PFSK-1 (cell line): ENCODE data around the gene RAB37.

Source experiments
- FOXP2 ChIP-seq: optimal IDR thresholded peaks from 2 replicates; pipeline ENCODE3; 2011; ENCODE audit warnings: borderline replicate concordance, control low read depth, inconsistent platforms; ENCODE audit not compliant: insufficient read depth; ENCODE audit errors: extremely low read length, extremely low read depth
- POLR2AphosphoS5 ChIP-seq: IDR thresholded peaks from 2 replicates; pipeline ENCODE4 v1.6.1; 2012; ENCODE audit warnings: low read depth, mild to moderate bottlenecking, control low read depth, low read length, moderate library complexity
- SIN3A ChIP-seq: IDR thresholded peaks from 2 replicates; pipeline ENCODE4 v1.6.1; 2012; ENCODE audit warnings: mild to moderate bottlenecking, low read length, moderate library complexity, borderline replicate concordance; ENCODE audit not compliant: insufficient read depth
- TAF1 ChIP-seq: IDR thresholded peaks from 2 replicates; pipeline ENCODE4 v1.6.1; 2012; ENCODE audit warnings: low read length, control low read depth, borderline replicate concordance; ENCODE audit not compliant: insufficient read depth
- TF ChIP-seq, protein P1 (sequence below), 2 experiments: IDR thresholded peaks; 2 replicates each; pipeline versions ENCODE4 v1.6.1 to v1.8.0; 2011 to 2012; ENCODE audit warnings: low read depth in 2 of 2, low read length in 2 of 2, control low read depth in 1 of 2, inconsistent platforms in 1 of 2, mild to moderate bottlenecking in 1 of 2, moderate library complexity in 1 of 2; ENCODE audit not compliant: insufficient read depth in 1 of 2

The RAB37 gene

DNA sequence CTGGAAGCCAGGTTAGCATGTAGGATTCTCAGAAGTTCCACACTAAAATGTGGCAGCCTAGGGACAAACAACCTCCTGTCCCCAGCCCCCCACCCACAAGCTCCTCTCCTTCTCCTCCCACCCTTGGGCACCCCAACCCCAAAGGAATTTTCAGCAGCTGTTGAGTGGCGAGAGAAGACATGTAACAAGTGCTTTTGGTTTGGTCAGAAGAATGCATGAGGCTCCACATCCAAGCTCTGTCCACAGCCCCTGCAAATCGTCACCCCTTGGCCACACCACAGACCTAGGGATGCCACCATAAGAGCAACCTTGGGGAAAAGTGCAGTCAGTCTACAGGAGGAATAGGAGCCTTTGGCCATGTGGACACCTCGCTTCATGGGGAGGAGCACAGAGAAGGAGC, 11.9 kb upstream of the RAB37 start:
- no peak for TF ChIP-seq SIN3A
- no peak for TF ChIP-seq TAF1
- TF ChIP-seq, protein P1, sequence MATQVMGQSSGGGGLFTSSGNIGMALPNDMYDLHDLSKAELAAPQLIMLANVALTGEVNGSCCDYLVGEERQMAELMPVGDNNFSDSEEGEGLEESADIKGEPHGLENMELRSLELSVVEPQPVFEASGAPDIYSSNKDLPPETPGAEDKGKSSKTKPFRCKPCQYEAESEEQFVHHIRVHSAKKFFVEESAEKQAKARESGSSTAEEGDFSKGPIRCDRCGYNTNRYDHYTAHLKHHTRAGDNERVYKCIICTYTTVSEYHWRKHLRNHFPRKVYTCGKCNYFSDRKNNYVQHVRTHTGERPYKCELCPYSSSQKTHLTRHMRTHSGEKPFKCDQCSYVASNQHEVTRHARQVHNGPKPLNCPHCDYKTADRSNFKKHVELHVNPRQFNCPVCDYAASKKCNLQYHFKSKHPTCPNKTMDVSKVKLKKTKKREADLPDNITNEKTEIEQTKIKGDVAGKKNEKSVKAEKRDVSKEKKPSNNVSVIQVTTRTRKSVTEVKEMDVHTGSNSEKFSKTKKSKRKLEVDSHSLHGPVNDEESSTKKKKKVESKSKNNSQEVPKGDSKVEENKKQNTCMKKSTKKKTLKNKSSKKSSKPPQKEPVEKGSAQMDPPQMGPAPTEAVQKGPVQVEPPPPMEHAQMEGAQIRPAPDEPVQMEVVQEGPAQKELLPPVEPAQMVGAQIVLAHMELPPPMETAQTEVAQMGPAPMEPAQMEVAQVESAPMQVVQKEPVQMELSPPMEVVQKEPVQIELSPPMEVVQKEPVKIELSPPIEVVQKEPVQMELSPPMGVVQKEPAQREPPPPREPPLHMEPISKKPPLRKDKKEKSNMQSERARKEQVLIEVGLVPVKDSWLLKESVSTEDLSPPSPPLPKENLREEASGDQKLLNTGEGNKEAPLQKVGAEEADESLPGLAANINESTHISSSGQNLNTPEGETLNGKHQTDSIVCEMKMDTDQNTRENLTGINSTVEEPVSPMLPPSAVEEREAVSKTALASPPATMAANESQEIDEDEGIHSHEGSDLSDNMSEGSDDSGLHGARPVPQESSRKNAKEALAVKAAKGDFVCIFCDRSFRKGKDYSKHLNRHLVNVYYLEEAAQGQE (IDR thresholded peaks at IDR 0.05; ENCODE audit: insufficient read depth in 1 of 2, low read depth in 2 of 2, low read length in 2 of 2) = no peak
- no peak for TF ChIP-seq POLR2AphosphoS5
- TF ChIP-seq FOXP2 = no peak

DNA sequence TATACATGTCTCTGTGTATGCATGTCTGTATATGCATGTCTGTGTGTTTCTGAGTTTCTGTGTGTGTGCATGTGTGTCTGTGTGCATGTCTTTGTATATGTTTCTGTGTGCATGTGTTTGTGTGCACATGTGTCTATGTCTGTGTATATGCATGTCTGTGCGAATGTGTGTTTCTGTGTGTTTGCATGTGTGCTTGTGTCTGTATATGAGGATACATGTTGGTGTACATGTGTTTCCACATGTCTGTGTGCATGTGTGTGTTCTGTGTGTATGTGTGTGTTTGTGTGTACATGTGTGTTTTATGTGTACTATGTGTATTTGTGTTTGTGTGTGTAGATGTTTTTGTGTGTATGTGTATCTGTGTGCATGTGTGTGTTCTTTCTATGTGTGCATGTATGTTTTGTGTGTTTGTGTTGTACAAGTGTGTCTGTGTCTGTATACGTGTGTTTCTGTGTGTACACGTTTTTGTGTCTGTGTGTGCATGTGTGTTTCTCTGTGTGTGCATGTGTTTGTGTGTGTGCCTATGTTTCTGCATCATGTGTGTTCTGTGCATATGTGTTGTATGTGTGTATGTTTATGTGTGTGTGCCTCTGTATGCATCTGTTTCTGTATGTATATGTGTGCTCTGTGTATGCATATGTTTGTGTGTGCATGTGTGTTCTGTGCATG, 8.9 kb upstream of the RAB37 start:
- TF ChIP-seq FOXP2 (no peak), POLR2AphosphoS5 (no peak), TAF1 (no peak), SIN3A (no peak)
- TF ChIP-seq, protein P1 (IDR thresholded peaks at IDR 0.05; ENCODE audit: insufficient read depth in 1 of 2, low read depth in 2 of 2, low read length in 2 of 2) = no peak

DNA sequence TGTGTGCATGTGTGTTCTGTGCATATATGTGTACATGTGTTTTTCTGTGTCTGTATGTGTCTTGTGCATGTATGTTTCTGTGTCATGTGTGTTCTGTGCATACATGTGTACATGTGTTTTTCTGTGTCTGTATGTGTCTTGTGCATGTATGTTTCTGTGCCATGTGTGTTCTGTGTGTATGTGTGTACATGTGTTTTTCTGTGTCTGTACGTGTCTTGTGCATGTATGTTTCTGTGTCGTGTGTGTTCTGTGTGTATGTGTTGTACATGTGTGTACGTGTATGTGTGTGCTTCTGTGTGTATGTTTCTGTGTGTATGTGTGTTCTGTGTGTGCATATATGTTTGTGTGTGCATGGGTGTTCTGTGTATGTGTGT, 8.4 kb upstream of the RAB37 start:
- TF ChIP-seq TAF1 = no peak
- no peak for TF ChIP-seq POLR2AphosphoS5
- no peak for TF ChIP-seq FOXP2
- TF ChIP-seq, protein P1 (IDR thresholded peaks at IDR 0.05; ENCODE audit: insufficient read depth in 1 of 2, low read depth in 2 of 2, low read length in 2 of 2) = no peak
- no peak for TF ChIP-seq SIN3A

DNA sequence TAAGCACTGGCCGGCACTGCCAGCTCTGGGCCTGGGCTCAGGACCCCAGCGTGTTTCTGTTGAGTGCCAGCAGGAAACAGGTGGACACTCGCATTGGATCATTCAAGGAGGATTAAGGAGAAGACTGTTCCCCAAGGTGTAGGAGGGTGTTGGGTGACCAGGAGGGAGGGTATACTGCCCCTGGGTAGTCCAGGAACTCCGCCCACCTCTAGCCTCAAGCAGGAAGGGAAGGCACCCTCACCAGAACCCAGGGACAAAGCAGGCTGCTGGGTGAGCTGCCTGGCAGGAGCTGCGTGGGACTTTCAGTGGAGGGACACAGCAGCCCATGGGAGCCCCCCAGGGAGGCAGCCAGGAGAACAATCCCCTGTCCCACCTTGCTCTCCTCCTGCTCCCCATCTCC, 7.7 kb upstream of the RAB37 start:
- TF ChIP-seq FOXP2 = no peak
- TF ChIP-seq, protein P1 (IDR thresholded peaks at IDR 0.05; ENCODE audit: insufficient read depth in 1 of 2, low read depth in 2 of 2, low read length in 2 of 2) = no peak
- no peak for TF ChIP-seq SIN3A
- TF ChIP-seq POLR2AphosphoS5 = no peak
- no peak for TF ChIP-seq TAF1
